ENCODE results near the gene TREX2.

GRCh38 chrX:153441296-153441695 lies 4.6 kb downstream of the TREX2 start:
- TF ChIP-seq CTCF (IDR thresholded peaks at IDR 0.05) = no peak
- no peak for TF ChIP-seq POLR2AphosphoS5 (IDR thresholded peaks at IDR 0.05)

Data from breast epithelium (tissue), 3 donors.